Caco-2 (cell line): ENCODE results near the gene CCM2. TPM values are rescaled to one million over a fixed set of nuclear protein-coding genes. Genes with fewer than 3 reads are reported as not detected.

Experiments used
- BruUV-seq: library from RNA; stranded (reverse); fragments of 400-500 nt; replicated peaks from 2 replicates; lab custom pipeline; 2021; lab: Mats Ljungman, UMichigan
- CTCF ChIA-PET: fragments of 300-600 bp; sonication (Branson Sonifier 250); formaldehyde crosslinking; loops from one replicate; lab custom pipeline; 2022; ENCODE audit warnings: antibody characterized with exemption; lab: Charles Lee
- POLR2A ChIA-PET: fragments of 300-600 bp; sonication (Branson Sonifier 250); formaldehyde crosslinking; loops from one replicate; lab custom pipeline; 2022; ENCODE audit warnings: antibody characterized with exemption; lab: Charles Lee
- DNase-seq, 2 experiments: peaks; one replicate each; pipeline versions ENCODE4 v3.0.0 to v3.0.0-alpha.2; 2020 to 2022
- H3K27me3 ChIP-seq: replicated peaks from 2 replicates; pipeline ENCODE4 v1.6.0; 2011; ENCODE audit warnings: low read length; ENCODE audit not compliant: control insufficient read depth, insufficient read depth
- H3K36me3 ChIP-seq: 2 replicates; pipeline ENCODE4 v1.5.1; 2011; ENCODE audit warnings: low read length; ENCODE audit not compliant: control insufficient read depth, insufficient read depth
- H3K4me1 ChIP-seq: fragments of 250-450 bp; sonication (Bioruptor Pico); 2 replicates; pipeline ENCODE4 v1.5.1; 2020; ENCODE audit warnings: mild to moderate bottlenecking
- H3K4me3 ChIP-seq: 2 replicates; pipeline ENCODE4 v1.5.1; 2011; ENCODE audit warnings: low read depth, mild to moderate bottlenecking, control low read depth, low read length
- H3K9me3 ChIP-seq: fragments of 250-450 bp; sonication (Bioruptor Pico); 2 replicates; pipeline ENCODE4 v1.5.1; 2020; ENCODE audit warnings: mild to moderate bottlenecking, moderate library complexity
- H3K27ac Mint-ChIP-seq: one replicate; pipeline ENCODE4 v1.8.0; 2022; ENCODE audit warnings: mixed read lengths; ENCODE audit not compliant: unreplicated experiment
- H3K27me3 Mint-ChIP-seq: one replicate; pipeline ENCODE4 v1.8.0; 2022; ENCODE audit warnings: mixed read lengths; ENCODE audit not compliant: insufficient read depth, unreplicated experiment
- H3K36me3 Mint-ChIP-seq: one replicate; pipeline ENCODE4 v1.8.0; 2022; ENCODE audit warnings: mild to moderate bottlenecking, mixed read lengths; ENCODE audit not compliant: insufficient read depth, unreplicated experiment
- H3K4me1 Mint-ChIP-seq: one replicate; pipeline ENCODE4 v1.8.0; 2022; ENCODE audit warnings: low read depth, mixed read lengths; ENCODE audit not compliant: unreplicated experiment
- H3K4me3 Mint-ChIP-seq: one replicate; pipeline ENCODE4 v1.8.0; 2022; ENCODE audit warnings: mild to moderate bottlenecking, moderate library complexity, mixed read lengths; ENCODE audit not compliant: unreplicated experiment
- H3K9me3 Mint-ChIP-seq: one replicate; pipeline ENCODE4 v1.8.0; 2022; ENCODE audit warnings: mixed read lengths; ENCODE audit not compliant: unreplicated experiment
- CTCF ChIP-seq, 2 experiments: fragments of 200-600 bp in 1 of 2; IDR thresholded peaks; 1 replicate in 1 of 2; 2 replicates in 1 of 2; pipeline versions ENCODE4 v1.5.1 to v1.8.0; 2011 to 2022; ENCODE audit warnings: antibody characterized with exemption in 1 of 2, control low read depth in 1 of 2, inconsistent platforms in 1 of 2, low read depth in 1 of 2, low read length in 1 of 2, mild to moderate bottlenecking in 1 of 2, moderate library complexity in 1 of 2; ENCODE audit not compliant: insufficient read depth in 1 of 2, severe bottlenecking in 1 of 2, unreplicated experiment in 1 of 2
- intact Hi-C: fragments of 100-400 bp; cut with micrococcal nuclease; formaldehyde crosslinking; loops from one replicate; pipeline ENCODE4 v1.10.0; 2022; ENCODE audit not compliant: unreplicated experiment
- total RNA-seq: library from RNA; stranded (reverse); gene quantifications from 2 replicates; pipeline ENCODE4 v1.2.3, GENCODE V29; 2022

The CCM2 gene
- total RNA-seq, 1 experiment from 2014 or later, result 28.2 TPM

- H3K9me3 Mint-ChIP-seq, result no peaks in the 10 kb centered on the region
- Histone ChIP-seq H3K27me3 (no peaks in the 10 kb centered on the region), H3K9me3 (no peaks in the 10 kb centered on the region), H3K4me3 (no peak overlapping the region), H3K4me1 (no peaks in the 10 kb centered on the region), H3K36me3 (no peaks in the 10 kb centered on the region; the same call in 1 of the 2 replicates)
- H3K4me3 Mint-ChIP-seq, result no peak overlapping the region
- no peak overlapping the region for H3K27ac Mint-ChIP-seq
- no peaks in the 10 kb centered on the region for H3K27me3 Mint-ChIP-seq
- H3K4me1 Mint-ChIP-seq, result peaks cover 7% of the 10 kb centered on the region
- H3K36me3 Mint-ChIP-seq, result no peaks in the 10 kb centered on the region
- DNase-seq, result no peak
- ChIA-PET CTCF (no interaction called here), POLR2A (no interaction called here)
- intact Hi-C loops, result no loop called here
- BruUV-seq, result no TSS peak
- no peak for TF ChIP-seq CTCF (IDR thresholded peaks at IDR 0.05; ENCODE audit: insufficient read depth in 1 of 2, low read depth in 1 of 2, low read length in 1 of 2, severe bottlenecking in 1 of 2, unreplicated experiment in 1 of 2)
Measured at GRCh38 chr7:45057878-45058277, 57.9 kb downstream of the CCM2 start.

DNA sequence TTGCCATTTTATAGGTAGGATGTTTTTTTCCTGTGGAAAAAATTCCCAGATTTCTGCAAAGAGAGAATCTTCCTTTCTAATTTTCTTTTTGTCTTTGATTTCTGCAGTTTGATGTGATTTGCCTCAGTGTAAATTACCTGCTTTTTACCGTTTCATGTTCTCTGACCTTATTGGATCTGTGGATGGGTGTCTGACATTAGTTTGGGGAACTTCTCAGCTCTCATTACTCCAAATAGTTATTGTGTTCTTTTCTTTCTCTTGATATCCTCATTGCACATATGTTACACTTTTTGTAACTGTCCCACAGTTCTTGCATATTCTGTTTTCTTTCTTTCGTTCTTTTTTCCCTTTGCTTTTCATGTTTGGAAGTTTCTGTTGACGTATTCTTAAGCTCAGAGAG, 60.3 kb downstream of the CCM2 start:
- no peak for TF ChIP-seq CTCF (IDR thresholded peaks at IDR 0.05; ENCODE audit: insufficient read depth in 1 of 2, low read depth in 1 of 2, low read length in 1 of 2, severe bottlenecking in 1 of 2, unreplicated experiment in 1 of 2)
- ChIA-PET POLR2A (no interaction called here), CTCF (no interaction called here)
- Mint-ChIP-seq H3K36me3 (peaks cover 5% of the 10 kb centered on the region), H3K9me3 (no peaks in the 10 kb centered on the region), H3K27me3 (no peaks in the 10 kb centered on the region), H3K4me1 (peaks cover 7% of the 10 kb centered on the region), H3K27ac (no peak overlapping the region), H3K4me3 (no peak overlapping the region)
- DNase-seq, result no peak
- intact Hi-C loops, result no loop called here
- BruUV-seq, result no TSS peak
- H3K4me3 ChIP-seq, result no peak overlapping the region
- no peaks in the 10 kb centered on the region for H3K4me1 ChIP-seq
- H3K9me3 ChIP-seq, result no peaks in the 10 kb centered on the region
- H3K36me3 ChIP-seq, result no peaks in the 10 kb centered on the region
- no peaks in the 10 kb centered on the region for H3K27me3 ChIP-seq

DNA sequence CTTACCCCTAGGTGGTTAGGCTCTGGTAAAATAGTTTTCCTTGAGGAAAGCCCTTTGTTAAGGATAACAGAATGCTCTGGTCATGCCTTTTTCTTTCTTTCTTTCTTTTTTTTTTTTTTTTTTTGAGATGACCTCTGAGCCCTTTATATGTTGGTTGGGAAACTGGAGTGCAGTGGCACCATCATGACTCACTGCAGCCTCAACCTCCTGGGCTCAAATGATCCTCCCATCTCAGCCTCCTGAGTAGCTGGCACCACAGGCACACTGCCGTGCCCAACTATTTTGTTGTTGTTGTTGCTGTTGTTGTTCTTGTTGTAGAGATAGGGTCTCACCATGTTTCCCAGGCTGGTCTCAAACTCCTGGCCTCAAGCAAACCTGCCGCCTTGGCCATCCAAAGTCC, 61.4 kb downstream of the CCM2 start:
- no peaks in the 10 kb centered on the region for H3K27me3 ChIP-seq
- no peak for DNase-seq
- H3K4me3 ChIP-seq, result no peak overlapping the region
- intact Hi-C loops, result no loop called here
- H3K27me3 Mint-ChIP-seq, result no peaks in the 10 kb centered on the region
- TF ChIP-seq CTCF (IDR thresholded peaks at IDR 0.05; ENCODE audit: insufficient read depth in 1 of 2, low read depth in 1 of 2, low read length in 1 of 2, severe bottlenecking in 1 of 2, unreplicated experiment in 1 of 2), result no peak
- H3K36me3 ChIP-seq, result no peaks in the 10 kb centered on the region
- no TSS peak for BruUV-seq
- no peaks in the 10 kb centered on the region for H3K4me1 ChIP-seq
- ChIA-PET CTCF (no interaction called here), POLR2A (no interaction called here)
- H3K9me3 ChIP-seq, result no peaks in the 10 kb centered on the region
- peaks cover 10% of the 10 kb centered on the region for H3K36me3 Mint-ChIP-seq
- H3K4me3 Mint-ChIP-seq, result no peak overlapping the region
- peaks cover 7% of the 10 kb centered on the region for H3K4me1 Mint-ChIP-seq
- no peaks in the 10 kb centered on the region for H3K9me3 Mint-ChIP-seq
- H3K27ac Mint-ChIP-seq, result no peak overlapping the region
